ENCODE measurements around the gene PROSER1.

The PROSER1 gene

GRCh38 chr13:38967446-38967845, 70.4 kb downstream of the PROSER1 start:
- no peaks in the 10 kb centered on the region for H3K36me3 ChIP-seq (ENCODE audit: control insufficient read depth, insufficient read depth, low read length)
- no peak overlapping the region for H3K27ac ChIP-seq (ENCODE audit: low read depth, low read length)
- H3K4me1 ChIP-seq (ENCODE audit: control insufficient read depth, low read depth, low read length) = no peaks in the 10 kb centered on the region
- no peak overlapping the region for H3K4ac ChIP-seq (ENCODE audit: low read depth, low read length)
- H3K27me3 ChIP-seq (ENCODE audit: insufficient read depth, low read length, poor library complexity) = no peaks in the 10 kb centered on the region
- H3K23ac ChIP-seq (ENCODE audit: low read length) = no peak overlapping the region
- no peaks in the 10 kb centered on the region for H3K79me1 ChIP-seq (ENCODE audit: low read length)
- DNase-seq = no peak
- H4K5ac ChIP-seq (ENCODE audit: low read length) = no peak overlapping the region
- no peak overlapping the region for H3K9ac ChIP-seq (ENCODE audit: low read length)
- no peak overlapping the region for H2BK120ac ChIP-seq (ENCODE audit: low read depth, low read length)
- no peak overlapping the region for H3K4me3 ChIP-seq (ENCODE audit: low read length)
- H2BK15ac ChIP-seq (replicated peaks; ENCODE audit: low read depth) = no peak overlapping the region
- H3K56ac ChIP-seq (ENCODE audit: low read length) = no peak overlapping the region
- no peak overlapping the region for H2AK5ac ChIP-seq (ENCODE audit: low read length)
- no peak overlapping the region for H4K8ac ChIP-seq (ENCODE audit: low read depth, low read length)
- no CpG with 5 or more reads among the region's 2 CpGs for WGBS (ENCODE audit: extremely low coverage, insufficient coverage, low lambda C conversion rate)
- no peak overlapping the region for H2BK5ac ChIP-seq (ENCODE audit: low read length)
- H3K79me2 ChIP-seq (ENCODE audit: control insufficient read depth, insufficient read depth, low read length) = no peaks in the 10 kb centered on the region
- no peak overlapping the region for H3K4me2 ChIP-seq (ENCODE audit: low read length)
- no peak overlapping the region for H3K18ac ChIP-seq (ENCODE audit: low read length)

DNA sequence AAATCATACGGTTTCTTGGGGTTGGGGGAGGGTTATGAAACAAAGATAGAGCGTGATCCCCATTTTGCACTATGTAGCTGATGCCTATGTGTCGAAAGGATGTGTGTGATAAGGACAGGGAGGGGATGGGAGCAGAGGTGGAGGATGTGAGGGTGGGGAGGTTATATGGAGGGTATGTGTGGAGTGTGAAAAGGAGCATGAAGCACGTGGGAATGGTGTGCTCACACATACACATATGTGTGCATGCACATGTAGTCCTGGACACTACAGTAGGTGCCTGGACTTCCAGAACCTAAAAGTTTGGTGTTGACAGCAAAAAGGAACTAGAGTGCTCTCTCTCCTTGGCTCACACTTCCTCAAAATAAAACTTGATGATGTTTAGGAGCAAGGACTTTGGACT, 72.6 kb downstream of the PROSER1 start:
- Histone ChIP-seq H3K18ac (ENCODE audit: low read length) (no peak overlapping the region), H3K4me1 (ENCODE audit: control insufficient read depth, low read depth, low read length) (no peaks in the 10 kb centered on the region), H2BK5ac (ENCODE audit: low read length) (no peak overlapping the region), H2BK15ac (replicated peaks; ENCODE audit: low read depth) (no peak overlapping the region), H3K79me2 (ENCODE audit: control insufficient read depth, insufficient read depth, low read length) (no peaks in the 10 kb centered on the region), H4K8ac (ENCODE audit: low read depth, low read length) (no peak overlapping the region), H3K27me3 (ENCODE audit: insufficient read depth, low read length, poor library complexity) (no peaks in the 10 kb centered on the region), H3K56ac (ENCODE audit: low read length) (no peak overlapping the region), H3K27ac (ENCODE audit: low read depth, low read length) (no peak overlapping the region), H3K4me2 (ENCODE audit: low read length) (no peak overlapping the region), H3K4me3 (ENCODE audit: low read length) (no peak overlapping the region), H3K9ac (ENCODE audit: low read length) (no peak overlapping the region), H3K36me3 (ENCODE audit: control insufficient read depth, insufficient read depth, low read length) (no peaks in the 10 kb centered on the region), H3K79me1 (ENCODE audit: low read length) (no peaks in the 10 kb centered on the region), H2AK5ac (ENCODE audit: low read length) (no peak overlapping the region), H4K5ac (ENCODE audit: low read length) (no peak overlapping the region), H3K4ac (ENCODE audit: low read depth, low read length) (no peak overlapping the region), H3K23ac (ENCODE audit: low read length) (no peak overlapping the region), H2BK120ac (ENCODE audit: low read depth, low read length) (no peak overlapping the region)
- WGBS (ENCODE audit: extremely low coverage, insufficient coverage, low lambda C conversion rate) = no CpG with 5 or more reads among the region's 4 CpGs
- no peak for DNase-seq

DNA sequence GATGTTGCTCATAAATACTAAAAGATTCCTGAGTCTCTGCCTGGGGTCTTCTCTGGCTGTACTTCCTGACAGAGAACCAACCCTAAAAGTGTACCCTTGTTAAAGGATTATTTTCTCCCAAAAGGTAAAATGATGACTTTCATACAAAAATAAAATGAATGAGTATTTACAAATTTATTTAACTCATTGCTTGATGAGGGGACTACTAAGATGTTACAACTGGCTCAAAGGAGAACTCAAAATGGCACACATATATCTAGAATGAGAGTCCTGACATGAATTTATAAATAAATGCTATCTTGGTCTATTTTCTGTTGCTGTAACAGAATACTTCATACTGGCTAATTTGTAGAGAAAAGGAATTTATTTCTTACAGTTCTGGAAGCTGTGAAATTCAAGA, 77.7 kb downstream of the PROSER1 start:
- no peak overlapping the region for H3K4ac ChIP-seq (ENCODE audit: low read depth, low read length)
- H3K56ac ChIP-seq (ENCODE audit: low read length) = no peak overlapping the region
- no peak for DNase-seq
- H2BK120ac ChIP-seq (ENCODE audit: low read depth, low read length) = no peak overlapping the region
- no peak overlapping the region for H4K5ac ChIP-seq (ENCODE audit: low read length)
- no peak overlapping the region for H2AK5ac ChIP-seq (ENCODE audit: low read length)
- no peak overlapping the region for H3K27ac ChIP-seq (ENCODE audit: low read depth, low read length)
- no peak overlapping the region for H3K4me3 ChIP-seq (ENCODE audit: low read length)
- H3K36me3 ChIP-seq (ENCODE audit: control insufficient read depth, insufficient read depth, low read length) = no peaks in the 10 kb centered on the region
- no peaks in the 10 kb centered on the region for H3K4me1 ChIP-seq (ENCODE audit: control insufficient read depth, low read depth, low read length)
- no peak overlapping the region for H3K23ac ChIP-seq (ENCODE audit: low read length)
- H2BK15ac ChIP-seq (replicated peaks; ENCODE audit: low read depth) = no peak overlapping the region
- no peak overlapping the region for H2BK5ac ChIP-seq (ENCODE audit: low read length)
- no peaks in the 10 kb centered on the region for H3K79me1 ChIP-seq (ENCODE audit: low read length)
- no peak overlapping the region for H3K9ac ChIP-seq (ENCODE audit: low read length)
- no peaks in the 10 kb centered on the region for H3K79me2 ChIP-seq (ENCODE audit: control insufficient read depth, insufficient read depth, low read length)
- no peaks in the 10 kb centered on the region for H3K27me3 ChIP-seq (ENCODE audit: insufficient read depth, low read length, poor library complexity)
- H4K8ac ChIP-seq (ENCODE audit: low read depth, low read length) = no peak overlapping the region
- H3K4me2 ChIP-seq (ENCODE audit: low read length) = no peak overlapping the region
- no peak overlapping the region for H3K18ac ChIP-seq (ENCODE audit: low read length)
